H1 (cell line): ENCODE data around the gene SPR. TPM values are rescaled to one million over a fixed set of nuclear protein-coding genes. Genes with fewer than 3 reads are reported as not detected.

Source experiments
- CTCF ChIA-PET: fragments of 300-600 bp; sonication (Branson Sonifier 250); formaldehyde crosslinking; loops from one replicate; lab custom pipeline; 2021; ENCODE audit not compliant: partially characterized antibody; lab: Charles Lee
- POLR2A ChIA-PET: fragments of 300-600 bp; sonication (Branson Sonifier 250); formaldehyde crosslinking; loops from one replicate; lab custom pipeline; 2021; ENCODE audit warnings: inconsistent platforms; ENCODE audit not compliant: partially characterized antibody; lab: Charles Lee
- DNase-seq, 2 experiments: peaks; one replicate each; pipeline versions ENCODE4 v3.0.0 to v3.0.0-alpha.2; 2010 to 2022; ENCODE audit warnings: low spot score in 2 of 2, low read depth in 1 of 2, mixed read lengths in 1 of 2
- FAIRE-seq: peaks from 2 replicates; lab custom pipeline; 2011; peaks lifted over from hg19 to GRCh38; lab: Jason Lieb, UNC
- H2AFZ ChIP-seq: 2 replicates; pipeline ENCODE4 v1.8.1; 2012; ENCODE audit warnings: low read length, inconsistent platforms
- H2AK5ac ChIP-seq: 2 replicates; pipeline ENCODE4 v1.6.1; 2013; ENCODE audit warnings: low read depth, low read length
- H2BK120ac ChIP-seq: replicated peaks from 2 replicates; pipeline ENCODE3; 2013; ENCODE audit warnings: low read depth, low read length, inconsistent platforms
- H2BK12ac ChIP-seq: 2 replicates; pipeline ENCODE4 v1.6.1; 2013; ENCODE audit warnings: low read depth, low read length
- H2BK15ac ChIP-seq: 2 replicates; pipeline ENCODE4 v1.6.1; 2013; ENCODE audit warnings: low read length
- H2BK20ac ChIP-seq: 2 replicates; pipeline ENCODE4 v1.6.1; 2013; ENCODE audit warnings: low read length
- H2BK5ac ChIP-seq: 2 replicates; pipeline ENCODE4 v1.6.1; 2013; ENCODE audit warnings: low read depth, low read length
- H3K14ac ChIP-seq: 2 replicates; pipeline ENCODE4 v1.6.1; 2013; ENCODE audit warnings: inconsistent platforms; ENCODE audit not compliant: insufficient read length
- H3K18ac ChIP-seq: 2 replicates; pipeline ENCODE4 v1.6.1; 2013; ENCODE audit warnings: low read length; ENCODE audit errors: extremely low read depth
- H3K23ac ChIP-seq: 2 replicates; pipeline ENCODE4 v1.6.1; 2013; ENCODE audit warnings: inconsistent platforms; ENCODE audit not compliant: insufficient read length
- H3K23me2 ChIP-seq: 2 replicates; pipeline ENCODE4 v1.6.1; 2013; ENCODE audit warnings: low read depth, low read length
- H3K27ac ChIP-seq: 2 replicates; pipeline ENCODE4 v1.6.1; 2011; ENCODE audit warnings: low read depth, low read length, inconsistent platforms
- H3K27me3 ChIP-seq, 4 experiments: replicated peaks in 1 of 4; 1 replicate in 1 of 4; 2 replicates in 3 of 4; pipeline versions ENCODE4 v1.6.1 to v1.8.1; 2011 to 2013; ENCODE audit warnings: low read length in 3 of 4, mild to moderate bottlenecking in 3 of 4, inconsistent platforms in 2 of 4, mixed read lengths in 2 of 4, moderate library complexity in 1 of 4; ENCODE audit not compliant: control insufficient read depth in 3 of 4, insufficient read depth in 3 of 4; ENCODE audit errors: extremely low read depth in 1 of 4
- H3K36me3 ChIP-seq, 4 experiments: 2 replicates each; pipeline versions ENCODE4 v1.6.1 to v1.8.1; 2011 to 2013; ENCODE audit warnings: mild to moderate bottlenecking in 4 of 4, low read length in 3 of 4, moderate library complexity in 2 of 4, control low read depth in 1 of 4, inconsistent platforms in 1 of 4; ENCODE audit not compliant: insufficient read depth in 4 of 4, control insufficient read depth in 2 of 4
- H3K4ac ChIP-seq: replicated peaks from 2 replicates; pipeline ENCODE3; 2013; ENCODE audit warnings: low read length, low read depth, mixed read lengths, inconsistent platforms; ENCODE audit not compliant: insufficient read length
- H3K4me1 ChIP-seq, 4 experiments: replicated peaks in 1 of 4; 1 replicate in 1 of 4; 2 replicates in 3 of 4; pipeline versions ENCODE4 v1.6.1 to v1.8.1; 2011 to 2013; ENCODE audit warnings: low read length in 3 of 4, inconsistent platforms in 2 of 4, mixed read lengths in 1 of 4; ENCODE audit not compliant: insufficient read depth in 4 of 4, control insufficient read depth in 3 of 4
- H3K4me2 ChIP-seq, 2 experiments: 2 replicates each; pipeline versions ENCODE4 v1.6.1 to v1.8.1; 2011 to 2013; ENCODE audit warnings: low read depth in 2 of 2, low read length in 2 of 2, control low read depth in 1 of 2, inconsistent platforms in 1 of 2, mild to moderate bottlenecking in 1 of 2; ENCODE audit not compliant: insufficient read depth in 1 of 2
- H3K4me3 ChIP-seq, 4 experiments: fragments of 200-600, 300-600 bp in 1 of 4; sonication (generic), shearing (Covaris generic), sonication (Bioruptor Twin) in 1 of 4; 2 replicates each; pipeline versions ENCODE4 v1.5.1 to v1.8.1; 2011 to 2016; ENCODE audit warnings: low read length in 4 of 4, low read depth in 3 of 4, control low read depth in 2 of 4, inconsistent platforms in 2 of 4, mild to moderate bottlenecking in 2 of 4, mixed read lengths in 1 of 4, moderate library complexity in 1 of 4; ENCODE audit not compliant: insufficient read depth in 2 of 4; ENCODE audit errors: extremely low read depth in 1 of 4
- H3K56ac ChIP-seq: replicated peaks from 2 replicates; pipeline ENCODE3; 2013; ENCODE audit warnings: low read depth, mild to moderate bottlenecking, mixed read lengths, low read length, inconsistent platforms; ENCODE audit not compliant: insufficient read length
- H3K79me1 ChIP-seq: 2 replicates; pipeline ENCODE4 v1.6.1; 2013; ENCODE audit warnings: low read depth, low read length, control low read depth
- H3K79me2 ChIP-seq, 2 experiments: 2 replicates each; pipeline versions ENCODE4 v1.6.1 to v1.8.1; 2012 to 2013; ENCODE audit warnings: low read length in 2 of 2, mild to moderate bottlenecking in 2 of 2, inconsistent platforms in 1 of 2; ENCODE audit not compliant: insufficient read depth in 2 of 2, control insufficient read depth in 1 of 2
- H3K9ac ChIP-seq, 4 experiments: replicated peaks in 1 of 4; 1 replicate in 1 of 4; 2 replicates in 3 of 4; pipeline versions ENCODE4 v1.6.1 to v1.8.1; 2011 to 2013; ENCODE audit warnings: low read depth in 3 of 4, low read length in 3 of 4, control low read depth in 2 of 4, mild to moderate bottlenecking in 2 of 4, moderate library complexity in 2 of 4, inconsistent platforms in 1 of 4; ENCODE audit errors: extremely low read depth in 1 of 4
- H3K9me3 ChIP-seq, 2 experiments: 2 replicates each; pipeline versions ENCODE4 v1.6.1 to v1.8.1; 2012 to 2013; ENCODE audit warnings: mild to moderate bottlenecking in 2 of 2, moderate library complexity in 2 of 2, control low read depth in 1 of 2, inconsistent platforms in 1 of 2, low read depth in 1 of 2, low read length in 1 of 2, mixed read lengths in 1 of 2; ENCODE audit not compliant: insufficient read depth in 2 of 2
- H4K20me1 ChIP-seq, 2 experiments: replicated peaks in 1 of 2; 2 replicates each; pipeline versions ENCODE3 to v1.8.1; 2011 to 2013; ENCODE audit warnings: inconsistent platforms in 2 of 2, low read length in 2 of 2, mild to moderate bottlenecking in 1 of 2; ENCODE audit not compliant: insufficient read depth in 2 of 2, control insufficient read depth in 1 of 2
- H4K5ac ChIP-seq: 2 replicates; pipeline ENCODE4 v1.6.1; 2013; ENCODE audit warnings: low read length, low read depth, mixed read lengths, inconsistent platforms; ENCODE audit not compliant: insufficient read length
- H4K8ac ChIP-seq: 2 replicates; pipeline ENCODE4 v1.8.0; 2013; ENCODE audit warnings: mild to moderate bottlenecking, moderate library complexity, low read length, inconsistent platforms; ENCODE audit not compliant: insufficient read depth; ENCODE audit errors: extremely low read depth
- H4K91ac ChIP-seq: replicated peaks from 2 replicates; pipeline ENCODE3; 2013; ENCODE audit warnings: low read length, mixed read lengths, inconsistent platforms; ENCODE audit not compliant: insufficient read length
- BACH1 ChIP-seq: IDR thresholded peaks from 2 replicates; pipeline ENCODE4 v1.6.1; 2012; ENCODE audit warnings: low read length, improper control_type of control experiment
- BRCA1 ChIP-seq: IDR thresholded peaks from 2 replicates; pipeline ENCODE4 v1.6.1; 2012; ENCODE audit warnings: low read depth, low read length, improper control_type of control experiment
- EP300 ChIP-seq, 2 experiments: IDR thresholded peaks; 1 replicate in 1 of 2; 2 replicates in 1 of 2; pipeline ENCODE4 v1.6.1; 2011 to 2012; ENCODE audit warnings: low read depth in 2 of 2, low read length in 2 of 2, mild to moderate bottlenecking in 2 of 2, borderline replicate concordance in 1 of 2, inconsistent platforms in 1 of 2, moderate library complexity in 1 of 2
- RBBP5 ChIP-seq: IDR thresholded peaks from 2 replicates; pipeline ENCODE4 v1.7.1; 2012; ENCODE audit warnings: low read depth, mild to moderate bottlenecking, inconsistent platforms, low read length, moderate library complexity, borderline replicate concordance
- SIN3A ChIP-seq, 2 experiments: IDR thresholded peaks in 1 of 2; conservative IDR thresholded peaks in 1 of 2; 2 replicates each; pipeline ENCODE4 v1.6.1; 2011 to 2012; ENCODE audit warnings: low read length in 2 of 2, improper control_type of control experiment in 1 of 2, low read depth in 1 of 2, mild to moderate bottlenecking in 1 of 2
- SIRT6 ChIP-seq: IDR thresholded peaks from one replicate; pipeline ENCODE4 v1.7.1; 2012; ENCODE audit warnings: low read length, inconsistent platforms
- SP4 ChIP-seq: IDR thresholded peaks from 2 replicates; pipeline ENCODE4 v1.6.1; 2012; ENCODE audit warnings: low read length, inconsistent platforms
- SUZ12 ChIP-seq: fragments of 200-600 bp; sonication (generic); IDR thresholded peaks from 2 replicates; pipeline ENCODE4 v1.6.1; 2012; ENCODE audit warnings: mild to moderate bottlenecking, inconsistent platforms, low read length, moderate library complexity, mixed read lengths
- WGBS, 2 experiments: shearing (Covaris generic) in 1 of 2; methylation state at CpG; one replicate each; pipeline versions ENCODE4 v1.1.6 to v1.1.7; 2013 to 2015; ENCODE audit warnings: low lambda C conversion rate in 2 of 2, mixed read lengths in 2 of 2, inconsistent platforms in 1 of 2, low coverage in 1 of 2, missing lambda C conversion rate in 1 of 2; ENCODE audit not compliant: insufficient replicate concordance in 2 of 2, insufficient coverage in 1 of 2, insufficient read length in 1 of 2; ENCODE audit errors: extremely low coverage in 1 of 2, missing lambda C conversion rate in 1 of 2; 5-methylcytosine and 5-hydroxymethylcytosine counted together
- polyA plus RNA-seq, 7 experiments: library from polyadenylated mRNA; depleted of rRNA in 3 of 7; stranded (reverse) in 5 of 7; unstranded in 2 of 7; fragments of >200 nt in 5 of 7; fragments of 200-250 nt in 2 of 7; gene quantifications; 1 replicate in 5 of 7; 2 replicates in 1 of 7; 4 replicates in 1 of 7; pipeline versions ENCODE4 v1.2.1 to v1.2.3, GENCODE V29; 2011 to 2013; ENCODE audit warnings: missing spikeins in 2 of 7, mixed read lengths in 2 of 7
- total RNA-seq: library from RNA; stranded (reverse); fragmentation: NEBNext Ultra II Directional; extraction: Animal tissue kit (Norgen Biotek cat#: 25700); gene quantifications from 2 replicates; pipeline ENCODE4 v1.2.1, GENCODE V29; 2021

SPR gene
- total and polyA plus RNA-seq, 2 of the 8 experiments (the other 6 are each of a cell fraction or from before 2014, with no cell fraction given), result 4.5 to 11.5 TPM

GRCh38 chr2:72935611-72935957 lies 48.4 kb downstream of the SPR start:
- Histone ChIP-seq H3K56ac (no peak overlapping the region), H2BK12ac (peak overlapping the region; percentile 96; the same call in 1 of the 2 replicates), H3K4me1 (peaks cover 0 to 16% (median 11%) of the 10 kb centered on the region in 4 experiments; a peak in 6 of 7 replicates), H3K23ac (no peak overlapping the region), H3K9ac (no peak overlapping the region), H3K36me3 (no peaks in the 10 kb centered on the region), H3K27ac (no peak overlapping the region), H3K23me2 (no peaks in the 10 kb centered on the region), H3K4me2 (no peak overlapping the region), H4K8ac (no peak overlapping the region), H3K79me1 (no peaks in the 10 kb centered on the region), H4K5ac (no peak overlapping the region), H4K20me1 (no peaks in the 10 kb centered on the region), H2BK15ac (0 out of 2 replicates have a peak overlapping the region, but pooled peaks have one; percentile 36), H3K79me2 (no peaks in the 10 kb centered on the region), H2AFZ (no peak overlapping the region), H3K4ac (no peak overlapping the region), H3K9me3 (no peaks in the 10 kb centered on the region), H3K4me3 (no peak overlapping the region), H2BK120ac (no peak overlapping the region), H3K18ac (no peak overlapping the region), H2AK5ac (peak overlapping the region; percentile 20; the same call in 1 of the 2 replicates), H3K14ac (no peak overlapping the region), H3K27me3 (peaks cover 0 to 13% (median 7%) of the 10 kb centered on the region in 4 experiments; a peak in 3 of 7 replicates), H2BK20ac (no peak overlapping the region), H4K91ac (no peak overlapping the region), H2BK5ac (no peak overlapping the region; the same call in 1 of the 2 replicates)
- CTCF ChIA-PET, result interaction anchor here (0.6 to 25.6 kb wide), 20 partner anchors 9 to 242 kb away, joined by 3 to 490 read pairs (median 6); partner anchors contain the start of genes EMX1 and SPR
- POLR2A ChIA-PET, result interaction anchor here (0.6 to 4.2 kb wide), 8 partner anchors 9 to 27 kb away, joined by 3 to 17 read pairs (median 4); partner anchors contain the start of gene EMX1
- no peak for DNase-seq
- TF ChIP-seq SIRT6, result no peak
- no peak for TF ChIP-seq BRCA1
- TF ChIP-seq RBBP5, result no peak
- TF ChIP-seq SIN3A (conservative IDR thresholded peaks at IDR 0.05 in 1 of 2, IDR thresholded peaks at IDR 0.05 in 1 of 2; ENCODE audit: low read depth in 1 of 2, low read length in 2 of 2), result no peak
- TF ChIP-seq BACH1, result no peak
- TF ChIP-seq EP300 (IDR thresholded peaks at IDR 0.05; ENCODE audit: borderline replicate concordance in 1 of 2, low read depth in 2 of 2, low read length in 2 of 2), result no peak
- no peak for TF ChIP-seq SP4
- TF ChIP-seq SUZ12, result no peak
- no peak for FAIRE-seq
- WGBS, 2 experiments, result 93% methylated on average over 2 of the region's 2 CpGs; no CpG with 5 or more reads in 1 of the 2 experiments
